Activated CD4-positive, alpha-beta T cell treated with anti-CD3 and anti-CD28 coated beads, Interleukin-2, amount 50 U/mL, for 1 hour (primary cell): ENCODE data around the gene PLCB2.

Experiments used
- DNase-seq: peaks from one replicate; pipeline ENCODE4 v3.0.0-alpha.2; 2020

Gene PLCB2

DNA sequence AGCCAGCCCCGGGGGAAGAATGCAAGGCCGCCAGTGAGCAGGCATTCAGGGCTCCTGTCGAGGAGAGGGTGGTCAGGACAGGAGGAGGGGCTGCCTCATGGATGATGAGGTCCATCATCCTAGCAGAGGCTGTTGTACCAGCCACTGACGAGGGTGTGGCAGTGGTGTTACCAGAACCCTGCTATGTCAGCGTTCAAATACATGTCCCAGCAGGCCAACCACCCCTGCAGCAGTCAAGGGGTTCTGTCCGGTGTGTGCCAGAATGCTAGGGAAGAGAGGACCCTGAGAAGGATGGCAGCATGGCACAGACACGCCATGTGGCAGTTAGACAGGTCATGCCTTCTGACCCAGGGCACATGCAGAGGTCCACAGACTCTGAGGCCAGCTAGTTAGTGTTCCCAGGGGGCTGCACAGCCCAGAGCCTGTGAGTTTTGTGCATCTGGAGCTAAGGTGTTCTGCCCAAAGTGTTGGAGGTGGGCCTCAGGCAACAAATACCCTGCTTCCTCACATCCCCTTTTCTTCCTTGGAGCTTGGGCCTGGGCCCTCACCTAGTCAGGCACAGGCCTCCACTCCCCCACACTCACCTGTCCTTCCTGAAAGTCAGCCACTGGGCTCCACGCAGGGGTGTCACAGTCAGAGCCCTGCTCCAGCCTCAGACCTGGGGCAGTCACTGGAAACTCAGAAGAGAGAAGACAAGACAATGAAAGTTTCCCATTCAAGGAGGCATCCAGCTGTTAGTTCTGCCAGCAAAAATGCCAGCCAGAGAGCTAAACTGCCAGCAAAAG, 61.0 kb downstream of the PLCB2 start:
- no peak for DNase-seq

- DNase-seq = no peak
Measured at GRCh38 chr15:40245666-40246450, 61.9 kb downstream of the PLCB2 start.

GRCh38 chr15:40244961-40245523, 62.7 kb downstream of the PLCB2 start:
- DNase-seq = no peak

DNA sequence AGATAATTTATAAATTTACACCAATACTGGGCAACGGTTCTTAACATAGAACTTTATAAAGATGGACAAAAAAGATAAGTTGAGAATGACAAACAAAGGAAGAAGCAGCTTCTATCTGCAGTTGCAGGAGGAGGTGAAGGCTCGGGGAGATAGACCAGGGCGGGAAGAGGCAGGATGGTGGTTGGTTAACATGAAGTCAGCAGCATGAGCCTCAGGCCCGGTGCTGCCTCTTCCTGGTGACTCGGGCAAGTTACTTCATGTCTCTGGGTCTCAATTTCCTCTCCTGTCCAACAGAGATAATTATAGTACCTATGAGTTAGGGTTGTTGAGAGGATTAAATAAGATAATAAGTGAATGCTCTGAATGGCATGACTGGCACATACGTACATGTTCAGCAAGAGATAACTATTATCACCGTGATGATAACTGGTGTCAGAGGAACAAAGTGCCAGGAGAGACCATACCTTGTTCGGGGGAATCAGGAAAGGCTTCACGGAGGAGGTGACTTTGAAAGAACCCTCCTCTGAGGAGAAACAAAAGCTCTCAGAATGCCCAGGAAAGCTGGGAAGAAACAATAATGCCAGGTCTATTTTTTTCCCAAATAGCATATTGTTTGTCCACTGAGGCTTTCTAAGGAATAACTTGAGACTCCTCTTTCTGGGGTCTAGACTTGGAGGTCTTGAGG, 64.5 kb downstream of the PLCB2 start:
- no peak for DNase-seq

DNA sequence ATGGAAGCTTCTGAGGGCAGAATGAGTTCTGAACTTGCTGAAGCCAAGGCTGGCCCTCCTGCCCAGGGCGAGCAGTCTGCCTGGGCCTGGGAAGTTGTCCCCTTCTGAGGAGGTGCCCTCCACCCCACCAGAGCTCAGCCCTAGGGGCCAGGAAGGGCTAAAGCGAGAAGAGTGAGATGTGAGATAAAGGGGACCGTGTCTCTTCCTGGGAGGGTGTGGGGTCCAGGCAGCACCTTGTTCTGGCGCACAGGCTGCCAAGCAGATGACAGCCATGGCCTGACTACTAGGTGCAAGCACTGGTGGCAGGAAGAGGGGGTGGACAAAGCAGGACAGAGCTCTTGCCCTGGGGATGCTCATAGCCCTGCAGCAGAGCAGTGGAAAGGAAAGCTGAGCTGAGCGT, 65.1 kb downstream of the PLCB2 start:
- no peak for DNase-seq

DNA sequence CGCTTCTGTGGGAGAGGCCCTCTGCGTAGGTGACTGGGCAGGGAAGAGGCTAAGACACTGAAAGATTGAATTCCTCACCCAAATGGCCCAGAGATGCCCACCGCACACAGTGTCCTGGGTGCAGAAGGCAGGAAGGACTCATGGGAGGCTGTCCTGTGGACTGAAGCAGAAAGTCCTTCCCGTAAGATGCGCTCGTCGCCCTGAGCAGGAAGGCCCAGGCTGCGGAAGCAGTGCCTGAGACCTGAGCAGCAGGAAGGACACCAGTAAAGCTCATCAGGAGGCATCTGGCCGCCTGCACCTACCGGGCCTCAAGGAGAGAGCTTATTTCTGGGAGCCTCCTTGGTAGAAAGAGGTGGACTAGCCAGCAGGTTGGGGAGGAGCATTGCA, 65.5 kb downstream of the PLCB2 start:
- no peak for DNase-seq

DNA sequence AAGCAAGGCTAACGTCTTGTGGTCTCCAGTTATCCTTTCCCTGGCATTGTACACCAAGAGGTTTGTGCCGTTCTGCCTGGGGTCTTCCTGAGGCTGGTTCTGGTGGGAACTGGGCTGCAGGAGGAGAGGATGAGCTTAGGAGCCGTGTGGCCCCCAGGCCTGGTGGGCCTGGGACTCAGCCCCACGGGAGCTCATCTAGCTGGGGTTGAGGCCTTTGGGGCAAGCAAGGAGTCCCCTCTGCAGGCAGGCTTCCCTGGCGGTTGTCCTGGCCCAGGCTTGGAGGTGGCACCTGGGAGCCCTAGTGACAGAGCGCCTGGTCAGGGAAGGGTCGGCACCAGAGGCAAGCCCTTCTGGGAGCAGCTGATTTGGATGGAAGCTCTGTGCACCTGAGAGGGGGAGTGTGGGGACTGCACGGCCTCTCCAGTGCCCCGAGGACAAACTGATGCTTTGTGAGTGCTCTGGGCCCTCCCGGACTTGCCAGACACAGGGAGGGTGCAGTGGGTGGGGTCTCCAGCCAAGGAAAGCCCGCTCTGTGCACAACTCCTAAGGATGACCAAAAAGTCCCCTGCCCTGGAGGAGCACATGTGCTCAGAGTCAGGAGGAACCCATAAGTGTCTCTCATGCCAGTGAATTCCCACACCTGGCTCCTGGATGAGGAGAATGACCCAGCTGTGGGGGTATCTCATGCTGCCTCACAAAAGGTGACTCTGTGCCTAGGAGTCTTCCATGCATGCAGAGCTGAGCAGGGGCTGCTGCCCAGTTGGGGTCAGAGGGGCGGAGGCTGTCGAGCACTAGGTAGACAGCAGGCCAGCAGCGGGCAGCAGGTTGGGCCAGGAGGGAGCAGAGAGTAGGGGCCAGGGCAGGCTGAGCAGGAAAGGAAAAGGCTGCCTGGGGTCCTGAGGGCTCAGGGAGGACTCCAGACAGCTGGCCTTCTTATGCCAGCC, 66.2 kb downstream of the PLCB2 start:
- DNase-seq = no peak

DNA sequence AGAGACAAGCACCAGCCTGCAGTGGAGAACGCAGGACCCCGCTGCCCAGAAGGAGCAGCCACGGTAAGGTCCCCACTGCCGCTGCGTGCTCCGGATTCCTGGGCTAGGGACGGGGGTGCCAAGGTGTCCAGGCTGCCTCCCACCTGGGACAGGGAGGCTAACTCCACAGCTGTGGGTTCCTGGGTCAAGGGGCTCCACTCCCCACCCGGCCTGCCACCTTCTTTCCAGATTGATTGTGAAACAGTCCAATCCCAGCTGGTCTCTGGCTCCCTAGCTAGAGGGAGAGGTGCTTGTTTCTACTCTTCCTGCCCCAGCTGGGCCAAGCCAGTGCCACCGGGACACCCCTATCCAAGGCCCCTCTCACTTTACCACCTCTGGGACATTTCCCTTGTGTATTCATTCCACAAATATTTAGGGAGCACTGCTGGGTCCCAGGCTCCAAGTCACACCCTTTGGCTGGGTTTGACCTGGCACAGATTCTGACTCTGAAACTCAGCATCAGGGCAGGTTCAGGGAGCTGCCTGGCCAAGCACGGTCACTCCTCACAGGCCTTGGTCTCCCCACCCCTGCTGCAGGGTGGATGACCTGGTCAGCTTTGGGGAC, 67.0 kb downstream of the PLCB2 start:
- no peak for DNase-seq

GRCh38 chr15:40239693-40240618, 67.8 kb downstream of the PLCB2 start:
- DNase-seq = no peak

DNA sequence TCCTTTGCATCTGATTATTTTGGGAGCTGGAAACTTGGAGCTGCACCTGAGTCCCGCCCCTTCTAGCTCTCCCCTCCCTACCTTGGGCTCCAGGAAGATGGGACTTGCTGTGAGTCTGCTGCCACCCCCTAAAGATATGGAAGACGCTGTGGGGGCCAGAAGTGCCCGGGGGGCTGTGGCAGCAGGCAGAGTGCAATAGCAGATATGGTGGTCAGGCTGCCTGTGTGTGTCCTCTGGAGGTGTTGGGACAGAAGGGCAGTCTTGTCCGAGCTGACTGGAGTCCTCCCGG, 68.4 kb downstream of the PLCB2 start:
- no peak for DNase-seq

GRCh38 chr15:40238532-40239403, 69.0 kb downstream of the PLCB2 start, which contains the start of gene PAK6:
Gene PAK6, plus strand, starts transcription at chr15:40239063. Its CDS starts 25,723 bp downstream, at chr15:40264786.
- DNase-seq = no peak
